NCI-H82 (cell line): ENCODE measurements around the gene SORL1-AS1.
A peak's percentile ranks its signal among the peaks of the same experiment; 100 is the strongest.
"Not testable (repeated sequence)": the region's sequence is repeated elsewhere in the genome, so short reads cannot be mapped to it uniquely, and the experiment has no call there.

Experiments used
- DNase-seq: peaks from one replicate; lab custom pipeline; 2025; lab: John Stamatoyannopoulos, UW

SORL1-AS1 gene

DNA sequence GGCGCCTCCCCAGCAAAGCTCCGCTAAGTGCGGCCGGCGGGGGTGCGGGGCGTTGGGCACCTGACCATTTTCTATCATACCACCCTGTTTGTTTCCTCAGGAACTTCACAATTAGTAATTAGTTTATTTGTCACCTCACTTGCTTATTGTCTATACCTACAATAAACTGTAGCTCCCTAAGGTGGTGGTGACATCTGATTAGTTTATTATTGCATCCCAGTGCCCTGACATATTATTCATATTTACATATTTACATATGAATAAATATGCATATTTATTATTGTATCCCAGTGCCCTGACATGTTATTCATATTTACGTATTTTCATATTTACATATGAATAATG lies 25.4 kb downstream of the SORL1-AS1 start:
- no peak for DNase-seq

DNA sequence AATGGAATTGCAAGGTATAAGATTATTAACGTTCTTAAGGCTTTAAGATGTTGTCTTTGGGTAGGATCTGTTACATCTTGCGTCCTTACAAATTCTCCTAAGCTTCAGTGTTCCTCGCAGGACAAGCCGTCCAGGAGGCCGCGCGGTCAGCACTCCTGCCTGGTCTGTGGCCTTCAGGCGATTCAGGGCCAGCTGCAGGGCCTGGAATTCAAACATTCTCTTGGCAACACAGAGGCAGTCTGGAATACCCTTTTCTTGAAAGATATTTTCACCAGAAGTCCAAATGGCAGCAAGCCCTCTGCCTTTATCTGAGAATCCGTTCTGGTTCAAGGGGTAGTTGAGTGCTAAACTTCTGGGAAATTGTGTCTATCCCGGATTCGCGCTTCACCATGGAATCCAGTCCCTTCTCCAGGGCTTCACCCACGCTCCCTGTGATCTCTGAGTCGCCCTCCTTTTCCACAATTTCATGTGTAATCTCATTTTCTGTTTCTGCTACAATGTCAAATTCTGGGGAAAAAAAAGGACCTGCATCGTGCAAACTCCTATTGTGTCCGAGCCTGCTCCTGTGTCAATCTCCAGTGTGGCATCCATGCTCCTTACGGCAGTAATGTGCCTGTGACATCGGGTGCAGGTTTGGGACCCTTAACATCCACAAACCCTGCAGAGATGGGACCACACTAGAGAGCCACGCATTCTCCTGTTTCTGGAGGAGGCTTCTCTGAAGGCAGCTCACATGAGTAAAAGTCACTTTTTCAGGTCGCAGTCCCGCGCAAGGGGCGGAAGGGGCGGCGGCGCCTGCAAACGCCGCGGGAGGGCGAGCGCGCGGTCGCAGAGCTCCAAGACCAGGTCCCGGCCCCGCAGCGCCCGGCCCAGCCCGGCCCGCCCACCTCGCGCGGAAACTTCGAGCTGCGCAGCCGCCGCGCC lies 26.0 kb downstream of the SORL1-AS1 start:
- DNase-seq: peak; percentile 32

DNA sequence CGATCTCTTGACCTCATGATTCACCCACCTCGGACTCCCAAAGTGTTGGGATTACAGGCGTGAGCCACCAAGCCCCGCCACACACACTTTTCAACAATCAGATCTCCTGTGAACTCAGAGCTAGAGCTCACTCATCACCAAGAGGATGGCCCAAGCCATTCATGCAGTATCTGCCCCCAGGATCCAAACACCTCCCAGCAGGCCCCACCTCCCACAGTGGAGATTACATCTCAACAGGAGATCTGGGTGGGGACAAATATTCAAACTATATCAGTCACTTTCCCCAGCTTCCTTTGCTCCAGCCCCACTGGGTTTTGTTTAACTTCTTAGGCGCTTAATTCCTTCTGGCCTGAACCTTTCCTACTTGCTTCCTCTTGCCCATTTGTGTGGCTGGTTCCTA lies 26.9 kb downstream of the SORL1-AS1 start:
- no peak for DNase-seq

- no peak for DNase-seq
Measured at GRCh38 chr11:121422675-121423074, 30.1 kb downstream of the SORL1-AS1 start.

DNA sequence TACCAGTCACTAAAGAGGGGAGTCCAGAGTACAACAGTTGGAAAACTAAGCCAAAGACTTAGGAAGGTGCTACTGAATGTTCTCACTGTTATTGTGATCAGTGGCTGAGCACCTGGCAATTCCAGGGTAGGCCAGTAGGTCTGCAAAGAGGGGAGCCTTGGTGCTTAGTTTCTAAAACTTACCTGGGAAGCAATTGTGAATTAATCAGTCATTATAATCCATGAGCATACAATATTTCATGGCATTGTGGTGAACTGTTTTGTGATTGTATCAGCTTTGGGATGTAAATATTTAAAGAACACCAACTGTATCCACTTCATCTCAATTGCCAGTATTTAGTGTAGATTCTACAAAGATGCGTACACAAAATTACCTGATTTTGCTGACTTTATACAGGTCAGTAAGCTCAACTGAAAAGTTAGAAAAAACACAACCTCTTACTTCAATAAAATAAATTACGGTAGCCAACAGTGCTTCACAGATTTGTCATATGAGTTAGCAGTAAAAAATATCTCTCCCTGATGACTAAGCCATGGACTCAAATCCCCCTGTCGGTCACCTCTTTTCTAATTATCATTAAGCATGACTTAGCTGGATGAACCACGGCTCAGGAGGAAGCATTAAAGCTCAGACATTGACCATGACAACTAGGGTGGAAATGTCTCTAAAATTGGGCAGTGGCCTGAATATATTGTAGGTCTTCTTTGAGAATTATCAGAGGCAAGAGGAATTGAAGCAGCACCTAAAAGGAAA lies 31.4 kb downstream of the SORL1-AS1 start:
- DNase-seq: peak; percentile 28

DNA sequence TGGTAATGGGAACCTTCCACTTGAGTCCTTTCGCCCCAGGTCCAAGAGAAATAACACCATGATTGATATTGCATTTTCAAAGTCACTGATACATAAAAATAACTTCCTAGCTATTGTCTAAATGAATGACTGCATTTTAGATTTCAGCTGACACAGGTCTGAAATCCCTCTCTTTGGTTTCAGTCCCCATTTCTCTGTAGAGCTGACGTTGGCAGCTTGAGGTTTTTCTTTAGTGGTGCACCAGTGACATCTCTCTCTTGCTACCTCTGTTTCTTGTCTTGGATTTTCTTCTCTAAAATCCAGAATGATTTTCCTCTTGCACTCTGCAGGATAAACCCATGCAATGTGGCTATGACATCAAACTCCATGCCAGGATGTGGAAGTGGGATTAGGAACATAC lies 32.4 kb downstream of the SORL1-AS1 start:
- DNase-seq: no peak

DNA sequence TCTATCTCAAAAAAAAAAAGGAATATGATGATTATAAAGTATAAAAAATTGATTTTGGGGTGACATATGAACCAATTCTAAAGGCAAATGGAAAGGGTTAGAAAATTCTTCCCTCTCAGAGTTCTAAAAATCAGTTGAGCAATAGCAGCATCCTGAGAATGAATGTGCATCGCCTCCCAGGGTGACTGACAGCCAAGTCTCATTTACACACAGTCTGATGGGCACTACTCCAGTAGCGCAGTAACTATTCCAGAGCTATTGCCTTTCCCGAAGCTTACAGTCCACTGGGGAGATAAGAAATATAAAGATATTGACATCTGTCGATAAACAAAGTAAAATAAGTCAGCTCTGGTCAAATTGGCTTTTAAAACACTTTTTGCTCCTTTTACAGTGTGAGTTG lies 32.9 kb downstream of the SORL1-AS1 start:
- no peak for DNase-seq

DNA sequence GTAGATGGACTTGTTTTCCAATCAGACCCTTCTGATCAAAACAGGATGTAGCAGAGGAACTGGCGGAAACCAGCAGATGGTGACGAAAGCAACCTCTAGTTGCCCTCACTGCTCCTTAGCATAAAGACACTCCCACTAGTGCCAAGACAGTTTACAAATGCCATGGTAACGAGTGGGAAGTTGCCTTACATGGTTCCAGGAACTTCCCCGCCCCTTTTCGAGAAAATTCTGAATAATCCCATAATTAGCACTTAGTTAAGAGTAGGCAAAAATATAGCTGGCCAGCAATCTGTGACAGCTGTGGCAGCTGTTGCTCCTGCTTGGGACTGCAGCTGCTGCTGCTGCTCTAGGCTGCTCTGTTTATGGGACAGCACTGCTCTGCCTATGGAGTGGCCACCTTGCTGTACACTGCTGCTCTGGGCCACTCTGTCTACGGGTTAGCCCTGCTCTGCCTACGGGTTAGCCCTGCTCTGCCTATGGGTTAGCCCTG lies 34.1 kb downstream of the SORL1-AS1 start:
- DNase-seq: peak; percentile 41

DNA sequence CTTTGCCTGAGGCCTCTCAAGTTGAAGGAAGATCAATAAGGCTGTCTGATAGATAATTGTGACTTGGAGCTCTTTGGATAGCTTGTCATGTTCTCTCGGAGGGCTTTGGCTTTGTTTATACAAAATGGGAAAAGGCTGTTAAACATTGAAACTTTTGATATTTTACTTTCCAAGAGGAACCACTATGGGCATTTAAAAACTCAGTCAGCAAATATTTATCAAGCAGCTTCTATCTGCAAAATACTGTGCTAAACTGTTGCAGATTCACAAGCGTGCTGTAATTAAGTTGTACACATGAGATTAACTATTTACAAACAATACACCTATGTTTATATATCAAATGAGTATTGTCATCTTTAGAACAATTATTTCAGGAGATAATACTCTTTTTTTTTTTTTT lies 35.2 kb downstream of the SORL1-AS1 start:
- DNase-seq: no peak

- no peak for DNase-seq
Measured at GRCh38 chr11:121417055-121417551, 35.7 kb downstream of the SORL1-AS1 start.

DNA sequence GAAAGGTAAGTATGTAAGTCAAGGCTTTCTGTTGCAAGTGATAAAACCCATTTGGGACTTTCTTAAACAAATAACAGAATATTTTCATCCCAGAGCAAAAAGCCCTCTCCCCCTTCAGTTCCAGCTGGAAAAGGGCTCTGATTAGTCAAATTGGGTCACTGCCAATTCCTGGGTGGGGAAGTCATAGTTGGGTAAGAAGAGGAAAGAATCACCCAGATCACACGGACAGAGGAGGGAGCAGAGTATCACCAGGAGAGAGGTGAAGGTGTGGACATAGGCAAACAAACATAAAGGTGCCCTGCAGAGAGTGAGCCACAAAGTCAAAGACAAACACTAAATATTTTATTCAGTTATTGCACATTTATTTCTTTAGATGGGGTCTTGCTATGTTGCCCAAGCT lies 36.9 kb downstream of the SORL1-AS1 start:
- DNase-seq: no peak

- DNase-seq: no peak
Measured at GRCh38 chr11:121414141-121414913, 38.4 kb downstream of the SORL1-AS1 start.

- no peak for DNase-seq
Measured at GRCh38 chr11:121412711-121413415, 39.9 kb downstream of the SORL1-AS1 start.

GRCh38 chr11:121412000-121412587 lies 40.7 kb downstream of the SORL1-AS1 start:
- no peak for DNase-seq

- DNase-seq: not testable (repeated sequence)
Measured at GRCh38 chr11:121411330-121411729, 41.4 kb downstream of the SORL1-AS1 start.

DNA sequence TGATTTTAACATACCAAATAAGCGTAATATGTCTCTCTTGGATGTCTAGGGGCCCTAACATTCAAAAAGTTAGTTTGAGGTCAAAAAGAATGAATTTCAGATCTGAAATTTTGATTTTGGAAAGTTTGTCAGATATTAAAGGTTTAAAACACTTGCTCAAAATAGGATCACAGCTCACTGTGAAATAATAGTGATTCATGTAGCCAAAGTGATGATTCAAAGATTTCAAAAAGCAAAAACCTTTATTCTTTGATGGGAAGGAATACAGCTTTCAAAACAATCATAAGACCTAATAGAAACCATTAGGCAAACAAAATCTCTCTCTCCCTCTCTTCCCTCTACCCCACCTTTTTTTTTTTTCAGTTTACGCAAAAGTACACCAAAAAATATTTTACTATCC lies 42.7 kb downstream of the SORL1-AS1 start:
- DNase-seq: not testable (repeated sequence)

DNA sequence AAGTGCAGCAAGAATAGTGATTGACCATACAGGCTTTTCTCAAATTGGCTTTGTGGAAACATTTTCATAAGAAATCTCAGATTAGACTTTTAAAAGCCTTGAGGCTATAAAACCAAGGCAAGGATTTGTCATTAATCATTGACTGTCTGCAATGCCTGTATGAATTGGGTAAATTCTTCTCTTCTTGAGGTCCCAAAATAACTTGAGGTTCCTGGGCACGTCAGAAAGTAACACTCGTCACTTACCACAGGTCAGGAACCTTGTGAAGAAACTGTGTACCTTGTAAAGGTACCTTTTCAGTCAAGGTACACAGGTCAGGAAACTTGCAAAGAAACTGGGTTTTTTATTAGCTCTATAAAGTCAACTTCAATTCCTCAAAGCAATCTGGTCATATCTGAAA lies 43.9 kb downstream of the SORL1-AS1 start:
- DNase-seq: no peak

- no peak for DNase-seq
Measured at GRCh38 chr11:121406291-121406690, 46.5 kb downstream of the SORL1-AS1 start.

GRCh38 chr11:121405646-121406045 lies 47.1 kb downstream of the SORL1-AS1 start:
- DNase-seq: no peak

DNA sequence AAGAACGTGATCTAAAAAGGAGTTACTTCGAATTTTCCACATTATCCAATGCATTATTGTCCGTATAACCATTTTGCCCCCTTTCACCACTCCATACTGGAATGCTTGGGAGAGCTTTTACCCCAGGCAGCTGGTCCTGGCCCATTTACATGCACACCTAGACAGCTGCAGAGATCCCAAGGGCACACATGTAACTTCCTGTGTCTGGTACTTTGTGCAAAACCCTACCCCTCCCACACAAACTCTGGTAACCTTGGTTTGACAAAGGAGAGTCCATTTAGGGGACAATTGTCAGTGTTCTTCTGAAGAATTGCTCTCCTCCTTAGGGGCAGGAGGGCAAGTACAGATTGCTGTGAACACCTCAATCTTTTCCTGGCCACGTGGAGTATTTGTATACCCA lies 58.0 kb downstream of the SORL1-AS1 start:
- DNase-seq: no peak

DNA sequence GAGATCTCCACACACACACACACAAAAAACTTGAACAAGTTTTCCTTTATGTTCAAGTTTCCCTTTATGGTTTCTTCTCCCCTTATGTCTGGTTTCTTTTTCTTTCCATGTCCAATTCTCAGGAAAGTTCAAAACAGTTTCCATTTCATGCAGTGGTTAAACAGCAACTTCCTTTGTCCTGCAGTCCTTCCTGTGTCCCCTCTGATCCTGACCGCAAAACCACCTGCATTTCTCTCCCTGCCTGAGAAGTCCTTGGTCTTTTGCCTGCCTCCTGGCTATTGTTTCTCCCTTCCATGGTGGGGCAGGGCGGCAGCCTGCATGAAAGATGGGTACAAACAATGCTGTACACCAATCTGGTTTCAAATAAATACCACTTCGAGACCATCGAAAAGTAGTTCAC lies 58.9 kb downstream of the SORL1-AS1 start:
- DNase-seq: no peak
